ENCODE data around the gene CCDC134. TPM values are rescaled to one million over a fixed set of nuclear protein-coding genes. Genes with fewer than 3 reads are reported as not detected.
A peak's percentile ranks its signal among the peaks of the same experiment; 100 is the strongest.

Gene CCDC134
- polyA plus RNA-seq, 1 donor (not counting 4 experiments of a cell fraction or from before 2014, with no cell fraction given) = 4.1 TPM

GRCh38 chr22:41831828-41832552 is 31.5 kb downstream of the CCDC134 start:
- Histone ChIP-seq H3K9ac (ENCODE audit: control insufficient read depth, extremely low read depth, insufficient read depth, low read length) (peak overlapping the region; percentile 90), H3K27ac (ENCODE audit: control insufficient read depth, insufficient read depth, low read length) (peak overlapping the region; percentile 98), H3K79me2 (ENCODE audit: control insufficient read depth, insufficient read depth, low read length) (peaks cover 38% of the 10 kb centered on the region), H3K27me3 (ENCODE audit: control insufficient read depth, extremely low read depth, insufficient read depth, low read length) (no peaks in the 10 kb centered on the region), H3K9me3 (ENCODE audit: control insufficient read depth, low read depth, low read length) (no peaks in the 10 kb centered on the region), H3K4me3 (ENCODE audit: control insufficient read depth in 2 of 3, extremely low read depth in 1 of 3, insufficient read depth in 2 of 3, low read depth in 1 of 3, low read length in 3 of 3) (peak overlapping the region; percentile 71 to 90 (median 90)), H3K9me1 (ENCODE audit: control insufficient read depth, extremely low read depth, insufficient read depth, low read length) (no peaks in the 10 kb centered on the region), H4K20me1 (ENCODE audit: control insufficient read depth, extremely low read depth, insufficient read depth, low read length) (no peaks in the 10 kb centered on the region), H3K4me2 (ENCODE audit: control insufficient read depth, extremely low read depth, insufficient read depth, low read depth, low read length) (peak overlapping the region; percentile 85), H3K36me3 (ENCODE audit: control insufficient read depth in 2 of 2, extremely low read depth in 1 of 2, insufficient read depth in 2 of 2, low read length in 2 of 2) (peaks cover 0 to 14% of the 10 kb centered on the region in 2 experiments), H2AFZ (ENCODE audit: control insufficient read depth, low read length) (peak overlapping the region; percentile 73), H3K4me1 (ENCODE audit: control insufficient read depth, extremely low read depth, insufficient read depth, low read length) (peaks cover 36% of the 10 kb centered on the region)
- dilution Hi-C loops (cut with MboI; ENCODE audit: extremely low pct_ligation_motif_present, low sequenced_read_pairs) = no loop called here
- no peak for FAIRE-seq
- TF ChIP-seq EZH2 (IDR thresholded peaks at IDR 0.05; ENCODE audit: low read length) (no peak), CTCF (optimal IDR thresholded peaks at IDR 0.05 in 1 of 3, IDR thresholded peaks at IDR 0.05 in 1 of 3, conservative IDR thresholded peaks at IDR 0.05 in 1 of 3; ENCODE audit: extremely low read depth in 1 of 3, insufficient read depth in 2 of 3, low read length in 3 of 3) (no peak)
- no peak for DNase-seq (ENCODE audit: low read depth, low spot score)

- Histone ChIP-seq H2AFZ (ENCODE audit: control insufficient read depth, low read length) (peak within 1 kb of the TSS; percentile 73), H4K20me1 (ENCODE audit: control insufficient read depth, extremely low read depth, insufficient read depth, low read length) (no peaks in the 10 kb centered on the region), H3K4me2 (ENCODE audit: control insufficient read depth, extremely low read depth, insufficient read depth, low read depth, low read length) (peak within 1 kb of the TSS; percentile 98), H3K27me3 (ENCODE audit: control insufficient read depth, extremely low read depth, insufficient read depth, low read length) (no peaks in the 10 kb centered on the region), H3K9me3 (ENCODE audit: control insufficient read depth, low read depth, low read length) (no peaks in the 10 kb centered on the region), H3K4me1 (ENCODE audit: control insufficient read depth, extremely low read depth, insufficient read depth, low read length) (peaks cover 37% of the 10 kb centered on the region), H3K27ac (ENCODE audit: control insufficient read depth, insufficient read depth, low read length) (peak within 1 kb of the TSS; percentile 98), H3K9me1 (ENCODE audit: control insufficient read depth, extremely low read depth, insufficient read depth, low read length) (no peaks in the 10 kb centered on the region), H3K36me3 (ENCODE audit: control insufficient read depth in 2 of 2, extremely low read depth in 1 of 2, insufficient read depth in 2 of 2, low read length in 2 of 2) (peaks cover 0 to 15% of the 10 kb centered on the region in 2 experiments), H3K9ac (ENCODE audit: control insufficient read depth, extremely low read depth, insufficient read depth, low read length) (peak within 1 kb of the TSS; percentile 90), H3K4me3 (ENCODE audit: control insufficient read depth in 2 of 3, extremely low read depth in 1 of 3, insufficient read depth in 2 of 3, low read depth in 1 of 3, low read length in 3 of 3) (peak within 1 kb of the TSS; percentile 88 to 90 (median 90)), H3K79me2 (ENCODE audit: control insufficient read depth, insufficient read depth, low read length) (peaks cover 40% of the 10 kb centered on the region)
- peak; percentile 87 for FAIRE-seq
- TF ChIP-seq CTCF (optimal IDR thresholded peaks at IDR 0.05 in 1 of 3, IDR thresholded peaks at IDR 0.05 in 1 of 3, conservative IDR thresholded peaks at IDR 0.05 in 1 of 3; ENCODE audit: extremely low read depth in 1 of 3, insufficient read depth in 2 of 3, low read length in 3 of 3) (peak in 1 of 3 experiments; percentile 38), EZH2 (IDR thresholded peaks at IDR 0.05; ENCODE audit: low read length) (no peak)
- peak; percentile 99 for DNase-seq (ENCODE audit: low read depth, low spot score)
- dilution Hi-C loops (cut with MboI; ENCODE audit: extremely low pct_ligation_motif_present, low sequenced_read_pairs) = no loop called here
Observed at GRCh38 chr22:41832553-41833368, 32.3 kb downstream of the CCDC134 start, which contains the start of gene SREBF2. SREBF2 (plus strand) TSS chr22:41833105; CDS start chr22:41833271, 166 bp downstream.

Data from keratinocyte (primary cell).